Hepatocyte (in vitro differentiated cells): Measurements from ENCODE around the gene SLC39A11.

Source experiments
- EZH2 ChIP-seq: fragments of 200-600 bp; sonication (generic); IDR thresholded peaks from 2 replicates; pipeline ENCODE4 v1.6.1; 2016; ENCODE audit warnings: antibody characterized with exemption, mild to moderate bottlenecking, borderline replicate concordance
- TF ChIP-seq, protein P1 (sequence below): fragments of 200-600 bp; sonication (generic); IDR thresholded peaks from 2 replicates; pipeline ENCODE4 v1.5.1; 2016; ENCODE audit warnings: antibody characterized with exemption, mild to moderate bottlenecking; ENCODE audit not compliant: poor library complexity

GRCh38 chr17:73111386-73111785 is 18.9 kb upstream of the SLC39A11 start:
- TF ChIP-seq EZH2: no peak
- TF ChIP-seq, protein P1, sequence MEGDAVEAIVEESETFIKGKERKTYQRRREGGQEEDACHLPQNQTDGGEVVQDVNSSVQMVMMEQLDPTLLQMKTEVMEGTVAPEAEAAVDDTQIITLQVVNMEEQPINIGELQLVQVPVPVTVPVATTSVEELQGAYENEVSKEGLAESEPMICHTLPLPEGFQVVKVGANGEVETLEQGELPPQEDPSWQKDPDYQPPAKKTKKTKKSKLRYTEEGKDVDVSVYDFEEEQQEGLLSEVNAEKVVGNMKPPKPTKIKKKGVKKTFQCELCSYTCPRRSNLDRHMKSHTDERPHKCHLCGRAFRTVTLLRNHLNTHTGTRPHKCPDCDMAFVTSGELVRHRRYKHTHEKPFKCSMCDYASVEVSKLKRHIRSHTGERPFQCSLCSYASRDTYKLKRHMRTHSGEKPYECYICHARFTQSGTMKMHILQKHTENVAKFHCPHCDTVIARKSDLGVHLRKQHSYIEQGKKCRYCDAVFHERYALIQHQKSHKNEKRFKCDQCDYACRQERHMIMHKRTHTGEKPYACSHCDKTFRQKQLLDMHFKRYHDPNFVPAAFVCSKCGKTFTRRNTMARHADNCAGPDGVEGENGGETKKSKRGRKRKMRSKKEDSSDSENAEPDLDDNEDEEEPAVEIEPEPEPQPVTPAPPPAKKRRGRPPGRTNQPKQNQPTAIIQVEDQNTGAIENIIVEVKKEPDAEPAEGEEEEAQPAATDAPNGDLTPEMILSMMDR: no peak
